ENCODE measurements around the gene SLC25A13. TPM values are rescaled to one million over a fixed set of nuclear protein-coding genes. Genes with fewer than 3 reads are reported as not detected.

Gene SLC25A13
- total and polyA plus RNA-seq, 2 of the 8 experiments (the other 6 are each of a cell fraction or from before 2014, with no cell fraction given), result 30.8 to 85.4 TPM

DNA sequence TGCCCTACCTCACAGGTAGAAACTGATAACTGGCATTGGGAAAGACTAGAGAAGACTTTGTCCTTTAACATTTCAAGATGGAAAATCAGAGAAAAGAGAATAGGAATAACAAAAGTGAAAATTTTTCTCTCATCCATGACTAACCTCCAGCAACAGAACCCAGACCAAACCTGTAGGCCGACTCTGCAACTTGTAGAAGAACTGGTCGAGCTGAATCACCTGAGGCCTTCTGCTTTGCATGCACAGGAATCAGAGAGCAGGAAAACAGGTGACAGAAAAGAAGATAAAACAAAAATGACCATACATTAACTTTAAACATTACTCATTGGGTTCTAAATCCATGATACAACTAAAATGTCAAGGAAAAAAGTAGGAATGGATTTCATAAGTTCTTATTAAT lies 137.1 kb downstream of the SLC25A13 start:
- Histone ChIP-seq H4K20me1 (replicated peaks in 1 of 2; ENCODE audit: control insufficient read depth in 1 of 2, insufficient read depth in 2 of 2, low read length in 2 of 2) (peaks cover 0 to 2% of the 10 kb centered on the region in 2 experiments), H3K56ac (replicated peaks; ENCODE audit: insufficient read length, low read depth, low read length) (no peak overlapping the region), H3K9ac (replicated peaks in 1 of 4; ENCODE audit: extremely low read depth in 1 of 4, low read depth in 3 of 4, low read length in 3 of 4) (no peak overlapping the region), H3K36me3 (ENCODE audit: control insufficient read depth in 2 of 4, insufficient read depth in 4 of 4, low read length in 3 of 4) (peaks cover 0 to 19% (median 6%) of the 10 kb centered on the region in 4 experiments; a peak in 6 of 8 replicates), H3K27me3 (replicated peaks in 1 of 4; ENCODE audit: control insufficient read depth in 3 of 4, extremely low read depth in 1 of 4, insufficient read depth in 3 of 4, low read length in 3 of 4) (no peaks in the 10 kb centered on the region), H4K91ac (replicated peaks; ENCODE audit: insufficient read length, low read length) (no peak overlapping the region), H3K79me2 (ENCODE audit: control insufficient read depth in 1 of 2, insufficient read depth in 2 of 2, low read length in 2 of 2) (no peaks in the 10 kb centered on the region), H3K4me3 (ENCODE audit: extremely low read depth in 1 of 4, insufficient read depth in 2 of 4, low read depth in 3 of 4, low read length in 4 of 4) (no peak overlapping the region), H3K9me3 (ENCODE audit: insufficient read depth in 2 of 2, low read depth in 1 of 2, low read length in 1 of 2) (no peaks in the 10 kb centered on the region), H3K18ac (ENCODE audit: extremely low read depth, low read length) (no peak overlapping the region), H4K5ac (ENCODE audit: insufficient read length, low read depth, low read length) (no peak overlapping the region), H4K8ac (ENCODE audit: extremely low read depth, insufficient read depth, low read length) (no peak overlapping the region), H2BK20ac (ENCODE audit: low read length) (no peak overlapping the region), H2BK12ac (ENCODE audit: low read depth, low read length) (no peak overlapping the region), H3K27ac (ENCODE audit: low read depth, low read length) (no peak overlapping the region), H3K23ac (ENCODE audit: insufficient read length) (no peak overlapping the region), H2AFZ (ENCODE audit: low read length) (no peak overlapping the region), H2AK5ac (ENCODE audit: low read depth, low read length) (no peak overlapping the region), H3K4me2 (ENCODE audit: insufficient read depth in 1 of 2, low read depth in 2 of 2, low read length in 2 of 2) (no peak overlapping the region), H3K79me1 (ENCODE audit: low read depth, low read length) (no peaks in the 10 kb centered on the region), H2BK5ac (ENCODE audit: low read depth, low read length) (no peak overlapping the region), H3K14ac (ENCODE audit: insufficient read length) (no peak overlapping the region), H2BK120ac (replicated peaks; ENCODE audit: low read depth, low read length) (no peak overlapping the region), H3K4me1 (replicated peaks in 1 of 4; ENCODE audit: control insufficient read depth in 3 of 4, insufficient read depth in 4 of 4, low read length in 3 of 4) (peaks cover 0 to 8% (median 5%) of the 10 kb centered on the region in 4 experiments; a peak in 3 of 7 replicates), H2BK15ac (ENCODE audit: low read length) (no peak overlapping the region), H3K23me2 (ENCODE audit: low read depth, low read length) (no peaks in the 10 kb centered on the region), H3K4ac (replicated peaks; ENCODE audit: insufficient read length, low read depth, low read length) (no peak overlapping the region)
- ChIA-PET CTCF (ENCODE audit: partially characterized antibody) (interaction anchor here (1.0 to 1.4 kb wide), 2 partner anchors 9 to 24 kb away, joined by 3 to 6 read pairs; no protein-coding TSS in a partner anchor), POLR2A (ENCODE audit: partially characterized antibody) (no interaction called here)
- DNase-seq (ENCODE audit: low read depth in 1 of 2, low spot score in 2 of 2) (no peak), FAIRE-seq (no peak)
- WGBS, 2 experiments (ENCODE audit: extremely low coverage in 1 of 2, insufficient coverage in 1 of 2, insufficient read length in 1 of 2, insufficient replicate concordance in 2 of 2, low coverage in 1 of 2, low lambda C conversion rate in 2 of 2, missing lambda C conversion rate in 1 of 2), result 91% methylated on average over 2 of the region's 2 CpGs; no CpG with 5 or more reads in 1 of the 2 experiments
- no peak for TF ChIP-seq SIX5 (IDR thresholded peaks at IDR 0.05; ENCODE audit: low read depth, low read length)
- no peak for TF ChIP-seq TBP (IDR thresholded peaks at IDR 0.05; ENCODE audit: low read depth, low read length)
- no peak for TF ChIP-seq BCL11A (IDR thresholded peaks at IDR 0.05; ENCODE audit: low read depth in 2 of 2, low read length in 2 of 2)
- no peak for TF ChIP-seq NANOG (IDR thresholded peaks at IDR 0.05; ENCODE audit: insufficient read depth, low read depth, low read length, poor library complexity, severe bottlenecking)
- TF ChIP-seq HDAC6 (IDR thresholded peaks at IDR 0.05; ENCODE audit: low read depth, low read length), result no peak
- no peak for TF ChIP-seq JUN (IDR thresholded peaks at IDR 0.05; ENCODE audit: low read depth, low read length)
- no peak for TF ChIP-seq POLR2AphosphoS5 (IDR thresholded peaks at IDR 0.05; ENCODE audit: low read depth, low read length)
- TF ChIP-seq RFX5 (IDR thresholded peaks at IDR 0.05; ENCODE audit: borderline replicate concordance, low read depth, low read length), result no peak
- TF ChIP-seq RBBP5 (IDR thresholded peaks at IDR 0.05; ENCODE audit: borderline replicate concordance, low read depth, low read length), result no peak
- no peak for TF ChIP-seq KDM4A (IDR thresholded peaks at IDR 0.05; ENCODE audit: low read depth, low read length, severe bottlenecking)
- TF ChIP-seq TCF12 (IDR thresholded peaks at IDR 0.05; ENCODE audit: low read depth, low read length), result no peak
- TF ChIP-seq GTF2F1 (IDR thresholded peaks at IDR 0.05; ENCODE audit: borderline replicate concordance, low read depth, low read length), result no peak
- TF ChIP-seq CREB1 (IDR thresholded peaks at IDR 0.05), result no peak
- TF ChIP-seq CBX5 (IDR thresholded peaks at IDR 0.05; ENCODE audit: low read depth, low read length), result no peak

All from H1 (cell line).